Activated CD4-positive, alpha-beta T cell treated with anti-CD3 and anti-CD28 coated beads for 24 hours (primary cell): ENCODE data around the gene TENM4.

Source experiments
- DNase-seq, 2 donors: peaks; one replicate each; pipeline ENCODE4 v3.0.0-alpha.2; 2020; ENCODE audit warnings: low read depth in 2 of 2

Gene TENM4

DNA sequence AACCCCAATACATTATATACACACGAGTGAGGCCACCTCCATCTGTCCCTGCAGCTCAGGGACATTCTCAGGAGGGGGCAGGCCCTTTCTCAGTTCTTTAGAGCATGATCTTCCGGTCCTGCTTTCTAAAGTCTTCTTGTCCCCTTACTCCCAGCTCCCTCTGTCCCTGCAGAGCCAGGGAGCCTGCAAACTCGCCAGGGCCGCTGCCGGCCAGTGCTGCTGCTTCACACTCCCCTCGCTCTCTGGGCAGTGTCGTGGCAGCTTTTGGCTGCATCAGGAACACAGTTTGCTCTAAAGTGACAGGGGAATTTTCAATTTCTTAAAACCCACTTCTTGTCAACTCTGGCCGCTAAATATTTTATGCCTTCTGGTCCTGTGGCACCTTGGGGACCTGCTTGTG is 736.0 kb downstream of the TENM4 start:
- no peak for DNase-seq

DNA sequence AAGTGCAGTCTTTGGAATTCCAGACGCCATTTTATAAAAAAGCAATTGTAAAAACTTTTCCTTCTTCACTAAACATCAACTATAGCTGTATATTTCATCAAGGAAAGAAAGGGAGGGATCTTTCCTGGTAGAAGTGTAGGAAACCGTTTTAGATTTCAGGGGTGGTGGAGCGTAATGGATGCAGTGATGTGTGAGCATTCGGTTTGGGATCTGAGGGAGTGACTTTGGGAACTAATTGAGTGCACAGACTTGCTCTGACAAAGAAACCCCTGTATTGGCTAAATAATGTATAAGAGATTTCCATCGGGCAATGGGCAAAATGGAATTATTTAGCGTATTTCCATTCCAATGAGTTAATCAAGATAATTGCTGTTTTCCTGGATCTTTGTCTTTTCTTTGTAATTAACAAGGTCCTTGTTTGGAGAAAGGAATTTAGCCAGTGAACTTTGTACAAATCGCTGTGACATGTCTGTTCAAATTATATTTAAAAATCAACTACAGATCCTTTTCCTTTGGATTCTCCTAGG is 741.2 kb downstream of the TENM4 start:
- DNase-seq: no peak

- DNase-seq: no peak
Measured at GRCh38 chr11:78698612-78699011, 742.2 kb downstream of the TENM4 start.

- DNase-seq: no peak
Measured at GRCh38 chr11:78696177-78696576, 744.7 kb downstream of the TENM4 start.

- DNase-seq: no peak
Measured at GRCh38 chr11:78694152-78694551, 746.7 kb downstream of the TENM4 start.

- no peak for DNase-seq
Measured at GRCh38 chr11:78691215-78691614, 749.6 kb downstream of the TENM4 start.

- DNase-seq: no peak
Measured at GRCh38 chr11:78690352-78690987, 750.4 kb downstream of the TENM4 start.

DNA sequence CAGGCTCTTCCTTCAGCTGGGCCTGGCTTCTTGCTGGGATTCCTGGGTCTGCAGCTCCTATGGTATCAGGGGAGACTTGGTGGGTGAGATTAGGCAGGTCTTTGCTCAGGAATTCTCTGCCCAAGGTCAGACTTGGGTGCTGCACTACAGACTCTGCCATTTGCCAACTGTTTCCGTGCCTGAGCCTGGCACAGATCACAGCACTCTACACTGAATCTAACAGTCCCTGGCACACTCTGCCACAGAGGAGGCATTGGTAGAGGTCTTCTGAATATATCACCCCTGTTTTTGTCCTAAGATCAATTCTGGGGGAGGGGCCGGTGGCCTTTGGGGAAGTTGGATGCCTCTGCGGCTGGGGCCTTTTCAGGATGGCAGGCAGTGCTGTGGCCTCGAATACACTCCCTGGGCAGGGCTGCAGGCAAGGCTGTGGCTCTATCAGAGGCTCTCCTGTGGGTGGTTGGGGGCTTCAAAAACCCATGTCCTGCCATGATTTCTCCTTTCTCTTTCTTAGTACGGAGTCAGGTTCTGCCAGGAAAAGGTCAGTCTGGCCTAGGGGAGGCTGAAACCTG is 751.2 kb downstream of the TENM4 start:
- DNase-seq: no peak

GRCh38 chr11:78689101-78689500 is 751.7 kb downstream of the TENM4 start:
- no peak for DNase-seq

- no peak for DNase-seq
Measured at GRCh38 chr11:78688460-78688859, 752.4 kb downstream of the TENM4 start.

DNA sequence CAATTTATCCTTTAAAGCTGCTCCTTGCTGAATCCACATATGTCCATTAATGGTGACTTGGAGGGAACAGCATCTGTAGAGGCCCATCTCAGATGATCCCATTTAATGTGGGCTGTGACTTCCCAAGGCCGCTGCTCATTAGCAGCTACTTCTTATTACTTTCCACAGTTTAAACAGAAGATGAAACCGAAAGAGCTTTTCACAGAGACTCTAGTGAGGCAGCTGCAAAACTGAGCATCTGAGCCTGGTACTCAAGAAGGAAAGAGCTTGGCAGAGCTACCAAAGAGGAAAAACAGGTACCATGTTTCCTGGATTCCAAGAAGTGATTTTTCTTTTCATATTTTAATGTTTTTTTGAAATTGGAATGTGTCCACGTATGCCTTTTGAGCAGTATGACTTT is 755.7 kb downstream of the TENM4 start:
- no peak for DNase-seq

DNA sequence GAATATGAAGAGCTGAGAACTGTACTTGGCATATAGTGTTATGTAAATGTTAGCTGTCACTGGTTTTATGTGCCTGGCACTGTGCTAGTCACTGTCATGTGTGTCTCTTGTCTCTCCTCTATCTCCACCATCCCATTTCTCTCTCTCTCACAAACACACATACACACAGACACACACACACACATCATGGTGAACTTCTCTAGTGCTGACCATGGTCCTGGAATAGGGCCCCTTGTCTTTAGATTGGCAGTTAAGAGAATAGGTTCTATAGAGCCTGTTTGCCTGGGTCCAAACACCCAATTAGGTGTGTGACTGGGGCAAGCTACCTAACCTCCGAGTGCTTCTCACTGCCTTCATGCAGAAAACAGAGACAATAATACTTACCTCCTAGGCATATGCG is 756.5 kb downstream of the TENM4 start:
- no peak for DNase-seq

- no peak for DNase-seq
Measured at GRCh38 chr11:78683774-78684173, 757.1 kb downstream of the TENM4 start.

- DNase-seq: no peak
Measured at GRCh38 chr11:78676026-78676557, 764.7 kb downstream of the TENM4 start.

DNA sequence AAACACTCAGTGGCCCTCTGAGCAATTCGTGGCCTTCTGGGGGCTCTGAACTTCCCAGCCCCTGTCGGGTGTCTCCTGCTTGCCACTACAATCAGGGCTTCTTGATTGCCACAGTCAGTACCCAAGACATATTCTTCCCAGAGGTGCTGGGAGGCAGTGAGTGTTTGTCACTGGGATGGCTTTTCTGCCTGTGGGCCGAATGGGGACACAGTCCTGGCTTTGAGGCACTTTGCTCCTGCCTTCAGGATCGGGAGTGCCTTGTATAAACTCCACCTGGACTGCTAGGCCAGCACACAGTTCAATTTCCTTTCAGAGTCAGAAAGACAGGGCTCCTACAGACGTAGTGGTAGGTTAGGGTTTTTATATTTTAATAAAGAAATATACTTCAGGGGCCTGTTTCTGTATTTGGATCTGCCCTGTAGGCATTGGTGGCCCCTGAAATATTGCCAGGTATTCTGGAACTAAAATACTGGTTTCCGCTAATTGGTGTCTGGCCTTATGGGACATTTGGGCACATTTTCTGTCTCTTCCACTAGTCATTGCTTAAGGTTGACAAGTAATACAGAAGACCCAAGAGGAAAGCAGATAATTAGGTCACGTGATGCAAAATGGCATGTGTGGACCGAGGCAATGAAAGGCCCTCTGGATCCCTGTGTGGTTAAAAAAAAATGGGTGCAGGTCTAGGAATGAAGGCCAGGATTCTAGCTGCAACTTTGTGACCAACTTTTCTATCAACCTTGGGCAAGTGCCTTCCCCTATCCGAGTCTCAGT is 767.8 kb downstream of the TENM4 start:
- DNase-seq: no peak

- no peak for DNase-seq
Measured at GRCh38 chr11:78669249-78669648, 771.6 kb downstream of the TENM4 start.

DNA sequence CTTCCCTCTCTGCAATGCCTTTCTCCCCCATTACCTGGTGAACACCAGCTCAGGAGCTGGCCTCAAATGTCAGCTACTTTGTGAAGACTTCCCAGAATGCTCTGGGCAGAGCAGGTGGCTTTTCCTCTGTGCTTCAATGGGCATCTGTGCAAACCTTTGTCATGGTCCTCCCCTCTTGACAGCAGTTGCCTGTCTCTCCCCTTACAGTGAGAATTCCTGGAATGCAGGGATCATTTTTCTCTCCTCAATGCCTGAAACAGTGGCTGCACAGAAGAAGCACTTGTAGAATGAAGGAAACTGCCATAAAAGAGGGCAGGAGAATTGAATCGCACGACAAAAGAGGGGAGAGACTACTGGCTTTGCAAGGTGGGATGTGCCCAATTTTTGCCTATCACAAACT is 773.4 kb downstream of the TENM4 start:
- no peak for DNase-seq

DNA sequence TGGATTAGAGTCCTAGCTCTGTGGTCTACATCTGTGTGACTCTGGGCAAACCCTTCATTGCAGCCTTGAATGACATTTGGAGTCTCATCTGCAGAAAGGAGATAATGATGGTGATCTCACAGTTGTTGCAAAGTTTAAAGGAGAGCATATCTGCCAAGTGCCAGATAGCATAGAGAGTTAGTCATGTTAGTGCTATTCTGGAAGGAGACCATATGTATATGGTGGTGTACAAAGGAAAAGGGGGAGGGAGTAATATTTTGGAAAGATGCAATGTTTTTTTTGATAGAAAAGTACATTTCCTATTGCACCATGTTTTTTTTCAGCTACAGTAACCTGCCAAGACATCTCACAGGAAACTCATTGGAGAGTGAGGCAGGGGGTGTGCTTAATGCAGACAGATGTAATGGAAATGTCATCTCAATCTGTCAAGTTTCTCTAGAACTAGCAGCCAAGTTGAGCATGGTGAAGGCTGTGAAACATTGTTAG is 774.1 kb downstream of the TENM4 start:
- no peak for DNase-seq

DNA sequence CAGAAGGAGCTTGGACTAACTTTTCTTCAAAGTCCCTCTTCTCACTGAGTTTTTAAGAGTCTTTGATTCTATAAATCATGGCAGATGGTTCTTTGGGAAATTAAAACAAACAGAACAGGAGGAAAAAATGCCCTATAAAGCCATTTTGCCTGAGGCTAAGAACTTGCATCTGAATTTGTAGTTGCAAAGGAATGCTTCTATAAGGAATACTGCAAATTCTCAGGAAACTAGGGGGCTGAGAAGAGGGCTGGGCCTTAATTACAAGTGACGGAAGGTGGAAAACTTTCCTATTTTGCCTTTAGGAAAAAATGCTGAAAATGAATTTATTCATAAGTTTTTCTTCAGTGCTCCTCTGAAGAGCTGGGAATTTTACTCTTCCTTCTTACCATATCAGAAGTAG is 776.2 kb downstream of the TENM4 start:
- DNase-seq: no peak

DNA sequence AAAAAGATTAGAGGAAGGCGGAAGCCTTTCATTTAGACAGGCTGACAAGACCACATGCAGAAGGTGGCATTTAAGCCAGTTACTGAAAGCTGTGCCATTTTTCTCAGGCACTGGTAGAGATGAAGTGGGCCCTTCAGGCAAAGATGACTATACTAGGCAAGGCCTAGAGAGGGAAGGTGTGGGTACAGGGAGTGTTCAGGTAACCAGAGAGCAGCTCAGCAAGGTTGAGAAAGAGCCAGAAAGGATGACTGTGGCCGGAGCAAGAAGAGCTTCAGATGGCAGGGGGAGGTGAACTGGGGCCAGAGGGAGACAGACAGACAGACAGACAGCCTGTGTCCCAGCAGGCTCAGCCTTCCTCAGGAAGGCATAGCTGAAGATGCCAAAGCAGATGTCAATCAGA is 778.0 kb downstream of the TENM4 start:
- DNase-seq: no peak

- DNase-seq: no peak
Measured at GRCh38 chr11:78660471-78660870, 780.4 kb downstream of the TENM4 start.
